Heart left ventricle (tissue), 16 donors: ENCODE measurements around the gene HMGXB4. TPM values are rescaled to one million over a fixed set of nuclear protein-coding genes. Genes with fewer than 3 reads are reported as not detected.

Experiments used
- ATAC-seq, 4 donors: fragments of 200-7000 bp; cut with Tn5 transposase; one replicate each; pipeline ENCODE4 v1.9.1; 2020 to 2022; ENCODE audit warnings: moderate library complexity in 4 of 4, mild to moderate bottlenecking in 3 of 4, moderate number of reproducible peaks in 1 of 4
- DNase-seq, 5 donors: peaks; one replicate each; pipeline ENCODE4 v3.0.0-alpha.2; 2020
- H3K27ac ChIP-seq, 12 donors: fragments of 200-600 bp; sonication (generic) in 4 of 12; one replicate each; pipeline versions ENCODE4 v1.5.0 to v1.8.0; 2016 to 2022; ENCODE audit warnings: mild to moderate bottlenecking in 2 of 12
- H3K27me3 ChIP-seq, 9 donors: fragments of 200-600 bp; sonication (generic) in 2 of 9; one replicate each; pipeline versions ENCODE4 v1.5.1 to v1.8.0; 2016 to 2022; ENCODE audit warnings: mild to moderate bottlenecking in 3 of 9
- H3K36me3 ChIP-seq, 9 donors: fragments of 200-600 bp; sonication (generic) in 2 of 9; one replicate each; pipeline versions ENCODE4 v1.5.0 to v1.8.0; 2018 to 2022; ENCODE audit warnings: mild to moderate bottlenecking in 2 of 9
- H3K4me1 ChIP-seq, 12 donors: fragments of 200-600 bp; sonication (generic) in 4 of 12; one replicate each; pipeline versions ENCODE4 v1.5.0 to v1.8.0; 2016 to 2022; ENCODE audit warnings: mild to moderate bottlenecking in 3 of 12
- H3K4me3 ChIP-seq, 12 donors: fragments of 200-600 bp; sonication (generic) in 4 of 12; one replicate each; pipeline versions ENCODE4 v1.5.0 to v1.8.0; 2017 to 2022; ENCODE audit warnings: mild to moderate bottlenecking in 9 of 12, moderate library complexity in 4 of 12
- H3K9me3 ChIP-seq, 12 donors: fragments of 200-600 bp; sonication (generic) in 4 of 12; one replicate each; pipeline versions ENCODE4 v1.5.0 to v1.8.0; 2016 to 2022; ENCODE audit warnings: mild to moderate bottlenecking in 1 of 12
- POLR2A ChIP-seq, 2 donors: fragments of 450-650 bp; IDR thresholded peaks; one replicate each; pipeline ENCODE4 v1.6.1; 2017; ENCODE audit warnings: antibody characterized with exemption in 2 of 2, mild to moderate bottlenecking in 2 of 2, moderate library complexity in 2 of 2
- WGBS, 4 donors: extraction: QIAGEN DNeasy Blood & Tissue Kit in 2 of 4; methylation state at CpG; one replicate each; pipeline versions ENCODE4 v1.1.5 to v1.1.7; 2013 to 2018; 5-methylcytosine and 5-hydroxymethylcytosine counted together
- intact Hi-C, 10 donors: fragments of 100-400 bp; cut with DNase I; formaldehyde crosslinking; loops; one replicate each; pipeline versions ENCODE4 v1.11.1 to v1.14.2; 2022
- polyA plus RNA-seq, 2 donors: library from polyadenylated mRNA; stranded (reverse); fragments of 200-250 nt; gene quantifications; one replicate each; pipeline ENCODE4 v1.2.3, GENCODE V29; 2013
- total RNA-seq, 9 donors: library from RNA; depleted of rRNA in 2 of 9; stranded (reverse); fragments of >200 nt in 2 of 9; fragmentation: NEBNext Ultra II Directional in 3 of 9; extraction: Animal tissue kit (Norgen Biotek cat#: 25700) in 3 of 9; gene quantifications; one replicate each; pipeline versions ENCODE4 v1.1.0 to v1.2.4, GENCODE V29; 2016 to 2023
- TF ChIP-seq, protein P1 (sequence below), 12 donors: fragments of 200-600 bp; sonication (generic) in 4 of 12; IDR thresholded peaks; one replicate each; pipeline versions ENCODE4 v1.5.0 to v1.8.0; 2018 to 2022; ENCODE audit warnings: antibody characterized with exemption in 12 of 12, mild to moderate bottlenecking in 5 of 12
- donor health status: ischemic (EF 13 %, LVEDD 7.1; RV severe dilation, severe dysfunction).
- donor health status: healthy with polysubstance abuse.
- donor health status: DM: no; HTN: yes; CAD: no.
- donor health status: DM: no; HTN: no; CAD: no.
- donor health status: ischemic (EF 25% LVEDD 6.9; RV normal size, moderate dysfunction).
- donor health status: ischemic (EF 25% LVEDD 5.7; RV mildly dilated, moderate dysfunction).
- donor health status: healthy.
- donor health status: DM: yes; HTN: yes; CAD: no.
- donor health status: ischemic (EF 35%, LVEDD 5.7; RV mildly dilated, moderate dysfunction).
- donor health status: nonischemic (EF 11% LVEDD 7.7; RV severe dilation, severe dysfunction).
- donor health status: DM: yes; HTN: yes; CAD: no.
- donor health status: PGD.
- donor health status: ischemic (EF 29% LVEDD 5.4; RV normal size, mild dysfunction).
- donor health status: nonischemic (EF 23%, LVEDD 6.1; RV moderate dilation, normal function).

Gene HMGXB4
- total and polyA plus RNA-seq, 11 donors: 5.6 to 14.2 (median 8.0) TPM

DNA sequence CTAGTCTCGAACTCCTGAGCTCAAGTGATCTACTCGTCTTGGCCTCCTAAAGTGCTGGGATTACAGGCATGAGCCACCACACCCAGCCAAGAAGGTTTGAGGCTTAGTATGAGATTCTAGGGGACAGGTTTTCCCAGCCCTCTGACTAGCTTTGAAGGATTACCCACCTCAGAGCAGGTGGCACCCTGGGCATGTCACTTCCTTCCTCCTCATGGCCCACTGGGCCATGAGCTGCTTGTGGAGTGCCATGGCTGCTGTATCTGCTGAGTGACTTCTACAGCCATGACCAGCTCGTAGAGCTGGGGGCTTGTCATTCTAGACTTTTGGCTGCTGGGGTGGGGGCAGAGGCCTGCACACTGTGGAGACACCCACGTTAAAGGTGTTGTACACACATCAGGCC lies 67.5 kb downstream of the HMGXB4 start:
- H3K27ac ChIP-seq: no peak overlapping the region
- ATAC-seq (no peak), DNase-seq (no peak)
- no peak overlapping the region for H3K4me3 ChIP-seq
- peaks cover 0 to 99% (median 85%) of the 10 kb centered on the region in 9 donors for H3K36me3 ChIP-seq
- no peaks in the 10 kb centered on the region for H3K27me3 ChIP-seq
- intact Hi-C loops: no loop called here
- 91 to 95% (median 93%) methylated on average over 4 of the region's 4 CpGs for WGBS, 4 donors
- TF ChIP-seq, protein P1, sequence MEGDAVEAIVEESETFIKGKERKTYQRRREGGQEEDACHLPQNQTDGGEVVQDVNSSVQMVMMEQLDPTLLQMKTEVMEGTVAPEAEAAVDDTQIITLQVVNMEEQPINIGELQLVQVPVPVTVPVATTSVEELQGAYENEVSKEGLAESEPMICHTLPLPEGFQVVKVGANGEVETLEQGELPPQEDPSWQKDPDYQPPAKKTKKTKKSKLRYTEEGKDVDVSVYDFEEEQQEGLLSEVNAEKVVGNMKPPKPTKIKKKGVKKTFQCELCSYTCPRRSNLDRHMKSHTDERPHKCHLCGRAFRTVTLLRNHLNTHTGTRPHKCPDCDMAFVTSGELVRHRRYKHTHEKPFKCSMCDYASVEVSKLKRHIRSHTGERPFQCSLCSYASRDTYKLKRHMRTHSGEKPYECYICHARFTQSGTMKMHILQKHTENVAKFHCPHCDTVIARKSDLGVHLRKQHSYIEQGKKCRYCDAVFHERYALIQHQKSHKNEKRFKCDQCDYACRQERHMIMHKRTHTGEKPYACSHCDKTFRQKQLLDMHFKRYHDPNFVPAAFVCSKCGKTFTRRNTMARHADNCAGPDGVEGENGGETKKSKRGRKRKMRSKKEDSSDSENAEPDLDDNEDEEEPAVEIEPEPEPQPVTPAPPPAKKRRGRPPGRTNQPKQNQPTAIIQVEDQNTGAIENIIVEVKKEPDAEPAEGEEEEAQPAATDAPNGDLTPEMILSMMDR (IDR thresholded peaks at IDR 0.05): no peak
- TF ChIP-seq POLR2A (IDR thresholded peaks at IDR 0.05): no peak
- peaks cover 0 to 22% (median 8%) of the 10 kb centered on the region in 12 donors for H3K4me1 ChIP-seq
- H3K9me3 ChIP-seq: no peaks in the 10 kb centered on the region

DNA sequence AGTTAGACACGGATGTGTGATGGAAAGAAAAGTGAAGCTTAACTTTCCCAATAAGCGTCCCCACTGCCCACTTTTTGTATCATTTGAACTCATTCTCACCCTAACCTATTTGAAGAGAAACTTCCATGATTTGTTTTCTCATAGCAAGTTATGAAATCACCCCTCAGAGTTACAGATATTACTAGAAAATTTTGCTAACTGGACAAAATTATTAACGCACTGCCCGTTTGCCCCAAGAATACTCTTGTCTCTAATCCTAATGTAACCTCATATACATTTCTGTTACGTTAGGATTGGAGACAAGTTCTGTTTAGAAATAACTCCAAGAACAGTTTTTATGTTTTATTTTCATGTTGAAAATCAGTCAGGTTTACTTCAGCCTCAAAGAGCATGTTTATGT lies 67.9 kb downstream of the HMGXB4 start:
- WGBS, 4 donors: 90 to 97% (median 93%) methylated on average over 5 of the region's 5 CpGs
- H3K27ac ChIP-seq: no peak overlapping the region
- intact Hi-C loops: no loop called here
- no peak overlapping the region for H3K4me3 ChIP-seq
- H3K36me3 ChIP-seq: peaks cover 0 to 98% (median 84%) of the 10 kb centered on the region in 9 donors
- no peaks in the 10 kb centered on the region for H3K9me3 ChIP-seq
- no peaks in the 10 kb centered on the region for H3K27me3 ChIP-seq
- no peak for DNase-seq
- no peak for ATAC-seq
- TF ChIP-seq, protein P1 (IDR thresholded peaks at IDR 0.05): no peak
- TF ChIP-seq POLR2A (IDR thresholded peaks at IDR 0.05): no peak
- peaks cover 0 to 26% (median 10%) of the 10 kb centered on the region in 12 donors for H3K4me1 ChIP-seq

GRCh38 chr22:35326854-35327562 lies 69.7 kb downstream of the HMGXB4 start:
- Histone ChIP-seq H3K27me3 (no peaks in the 10 kb centered on the region), H3K4me1 (peaks cover 0 to 38% (median 18%) of the 10 kb centered on the region in 12 donors), H3K27ac (no peak overlapping the region), H3K9me3 (no peaks in the 10 kb centered on the region), H3K36me3 (peaks cover 0 to 98% (median 86%) of the 10 kb centered on the region in 9 donors), H3K4me3 (no peak overlapping the region)
- no peak for ATAC-seq
- WGBS, 4 donors: 92 to 96% (median 96%) methylated on average over 17 of the region's 17 CpGs
- no peak for TF ChIP-seq POLR2A (IDR thresholded peaks at IDR 0.05)
- TF ChIP-seq, protein P1 (IDR thresholded peaks at IDR 0.05): no peak
- intact Hi-C loops: no loop called here
- no peak for DNase-seq

GRCh38 chr22:35327690-35328471 lies 70.6 kb downstream of the HMGXB4 start:
- Histone ChIP-seq H3K27ac (peak overlapping the region in 4 of 12 donors; percentile 18 to 91 (median 62)), H3K4me1 (peaks cover 0 to 38% (median 15%) of the 10 kb centered on the region in 12 donors), H3K36me3 (peaks cover 0 to 98% (median 86%) of the 10 kb centered on the region in 9 donors), H3K4me3 (no peak overlapping the region), H3K27me3 (no peaks in the 10 kb centered on the region), H3K9me3 (no peaks in the 10 kb centered on the region)
- TF ChIP-seq, protein P1 (IDR thresholded peaks at IDR 0.05): no peak
- TF ChIP-seq POLR2A (IDR thresholded peaks at IDR 0.05): no peak
- no peak for DNase-seq
- ATAC-seq: no peak
- WGBS, 4 donors: 91 to 98% (median 95%) methylated on average over 8 to 21 of the region's 21 CpGs
- intact Hi-C loops: no loop called here
